Smooth muscle cell (in vitro differentiated cells): ENCODE data around the gene GALNT7. TPM values are rescaled to one million over a fixed set of nuclear protein-coding genes. Genes with fewer than 3 reads are reported as not detected.

Source experiments
- DNase-seq: peaks from one replicate; lab custom pipeline; 2025; ENCODE audit not compliant: unreplicated experiment; lab: John Stamatoyannopoulos, UW
- H2AFZ ChIP-seq: fragments of 200-600 bp; sonication (generic); 2 replicates; pipeline ENCODE4 v1.6.0; 2016; ENCODE audit warnings: antibody characterized with exemption, low read depth, mild to moderate bottlenecking
- H3F3A ChIP-seq: fragments of 200-600 bp; sonication (generic); 2 replicates; pipeline ENCODE4 v1.6.0; 2017; ENCODE audit warnings: antibody characterized with exemption, low read depth
- H3K27ac ChIP-seq: fragments of 200-600 bp; sonication (generic); 2 replicates; pipeline ENCODE4 v1.5.1; 2016; ENCODE audit warnings: low read depth, mild to moderate bottlenecking
- H3K27me3 ChIP-seq: fragments of 200-600 bp; sonication (generic); 2 replicates; pipeline ENCODE4 v1.6.1; 2016; ENCODE audit warnings: low read depth, mild to moderate bottlenecking
- H3K36me3 ChIP-seq: fragments of 200-600 bp; sonication (generic); 2 replicates; pipeline ENCODE4 v1.5.1; 2016; ENCODE audit warnings: low read depth
- H3K4me1 ChIP-seq: fragments of 200-600 bp; sonication (generic); 2 replicates; pipeline ENCODE4 v1.5.1; 2016; ENCODE audit warnings: low read depth
- H3K4me2 ChIP-seq: fragments of 200-600 bp; sonication (generic); 2 replicates; pipeline ENCODE4 v1.6.0; 2016; ENCODE audit warnings: mild to moderate bottlenecking
- H3K4me3 ChIP-seq: fragments of 200-600 bp; sonication (generic); 2 replicates; pipeline ENCODE4 v1.5.1; 2016; ENCODE audit warnings: mild to moderate bottlenecking
- H3K79me2 ChIP-seq: fragments of 200-600 bp; sonication (generic); 2 replicates; pipeline ENCODE4 v1.6.0; 2016; ENCODE audit warnings: low read depth, mild to moderate bottlenecking
- H3K9ac ChIP-seq: fragments of 200-600 bp; sonication (generic); 2 replicates; pipeline ENCODE4 v1.6.0; 2016; ENCODE audit warnings: low read depth
- H3K9me3 ChIP-seq: fragments of 200-600 bp; sonication (generic); replicated peaks from 2 replicates; pipeline ENCODE4 v1.5.1; 2016; ENCODE audit warnings: low read depth
- H4K20me1 ChIP-seq: fragments of 200-600 bp; sonication (generic); 2 replicates; pipeline ENCODE4 v1.6.0; 2016; ENCODE audit warnings: low read depth
- CTCF ChIP-seq: fragments of 200-600 bp; sonication (generic); IDR thresholded peaks from 2 replicates; pipeline ENCODE4 v1.5.1; 2017; ENCODE audit warnings: borderline replicate concordance, mild to moderate bottlenecking, antibody characterized with exemption; ENCODE audit not compliant: insufficient read depth, poor library complexity, severe bottlenecking
- WGBS: methylation state at CpG from one replicate; pipeline ENCODE4 v1.1.7; 2016; ENCODE audit warnings: low lambda C conversion rate; 5-methylcytosine and 5-hydroxymethylcytosine counted together
- polyA plus RNA-seq: library from polyadenylated mRNA; unstranded; fragments of >200 nt; fragmentation: Nextera tagmentation; extraction: Ambion mirVana; gene quantifications from 2 replicates; pipeline ENCODE4 v1.2.1, GENCODE V29; 2016
- total RNA-seq: library from RNA; depleted of rRNA; stranded (reverse); fragments of >200 nt; gene quantifications from 2 replicates; pipeline ENCODE4 v1.2.3, GENCODE V29; 2014

GALNT7 gene
- total and polyA plus RNA-seq, 2 experiments from 2014 or later: 9.0 to 33.4 TPM

GRCh38 chr4:173205656-173206055 lies 37.0 kb downstream of the GALNT7 start:
- no peak overlapping the region for H3K27ac ChIP-seq
- no peak overlapping the region for H3K9ac ChIP-seq
- TF ChIP-seq CTCF: no peak
- H3K4me2 ChIP-seq: no peak overlapping the region
- no peak overlapping the region for H2AFZ ChIP-seq
- H3K9me3 ChIP-seq: no peaks in the 10 kb centered on the region
- H3K27me3 ChIP-seq: no peaks in the 10 kb centered on the region
- H3K4me3 ChIP-seq: no peak overlapping the region
- no peaks in the 10 kb centered on the region for H3F3A ChIP-seq
- peaks cover 7% of the 10 kb centered on the region for H4K20me1 ChIP-seq
- no peaks in the 10 kb centered on the region for H3K4me1 ChIP-seq
- H3K79me2 ChIP-seq: peaks cover 8% of the 10 kb centered on the region
- no peaks in the 10 kb centered on the region for H3K36me3 ChIP-seq
- 100% methylated on average over 2 of the region's 2 CpGs for WGBS
- DNase-seq: no peak

- Histone ChIP-seq H2AFZ (no peak overlapping the region), H4K20me1 (peaks cover 29% of the 10 kb centered on the region), H3K27ac (no peak overlapping the region), H3K9ac (no peak overlapping the region), H3K4me3 (no peak overlapping the region), H3K27me3 (no peaks in the 10 kb centered on the region), H3K36me3 (no peaks in the 10 kb centered on the region), H3K9me3 (no peaks in the 10 kb centered on the region), H3K79me2 (peaks cover 8% of the 10 kb centered on the region), H3K4me2 (no peak overlapping the region), H3K4me1 (peaks cover 15% of the 10 kb centered on the region), H3F3A (peaks cover 4% of the 10 kb centered on the region)
- no peak for TF ChIP-seq CTCF
- no peak for DNase-seq
- 64% methylated on average over 7 of the region's 7 CpGs for WGBS
Measured at GRCh38 chr4:173208420-173208819, 39.8 kb downstream of the GALNT7 start.

GRCh38 chr4:173211222-173211621 lies 42.6 kb downstream of the GALNT7 start:
- Histone ChIP-seq H3K4me2 (no peak overlapping the region), H4K20me1 (peaks cover 35% of the 10 kb centered on the region), H3K4me3 (no peak overlapping the region), H3K36me3 (no peaks in the 10 kb centered on the region), H3K9me3 (no peaks in the 10 kb centered on the region), H3K27ac (no peak overlapping the region), H3K4me1 (peaks cover 26% of the 10 kb centered on the region), H3K79me2 (peaks cover 3% of the 10 kb centered on the region), H3K27me3 (no peaks in the 10 kb centered on the region), H2AFZ (no peak overlapping the region), H3F3A (peaks cover 8% of the 10 kb centered on the region), H3K9ac (no peak overlapping the region)
- TF ChIP-seq CTCF: no peak
- WGBS: 86% methylated on average over 1 of the region's 1 CpG
- DNase-seq: no peak

GRCh38 chr4:173211838-173212237 lies 43.2 kb downstream of the GALNT7 start:
- Histone ChIP-seq H3K4me2 (peak overlapping the region; percentile 31), H3K79me2 (peaks cover 3% of the 10 kb centered on the region), H3K9me3 (no peaks in the 10 kb centered on the region), H3K27me3 (no peaks in the 10 kb centered on the region), H4K20me1 (peaks cover 35% of the 10 kb centered on the region), H3K4me1 (peaks cover 26% of the 10 kb centered on the region), H3K4me3 (no peak overlapping the region), H3K9ac (no peak overlapping the region), H3K27ac (no peak overlapping the region), H3K36me3 (no peaks in the 10 kb centered on the region), H2AFZ (no peak overlapping the region), H3F3A (peaks cover 8% of the 10 kb centered on the region)
- no peak for DNase-seq
- 8% methylated on average over 1 of the region's 1 CpG for WGBS
- TF ChIP-seq CTCF: no peak
